HepG2 (cell line): ENCODE measurements around the gene MAGI1. TPM values are rescaled to one million over a fixed set of nuclear protein-coding genes. Genes with fewer than 3 reads are reported as not detected.

Experiments used
- ATAC-seq: fragments of 200-7000 bp; cut with Tn5 transposase; 3 replicates; pipeline ENCODE4 v1.9.1; 2020; ENCODE audit warnings: mild to moderate bottlenecking, moderate library complexity
- BruUV-seq: library from RNA; stranded (reverse); fragments of 400-500 nt; replicated peaks from 2 replicates; lab custom pipeline; 2021; lab: Mats Ljungman, UMichigan
- CTCF ChIA-PET: fragments of 300-600 bp; formaldehyde crosslinking; extraction: SDS; loops from one replicate; lab custom pipeline; 2021; ENCODE audit warnings: low total read pairs, inconsistent platforms, low intra/inter-chr PET ratio; lab: Yijun Ruan, JAX
- POLR2A ChIA-PET: fragments of 350-600 bp; sonication (Branson Sonifier 250); formaldehyde crosslinking; loops from one replicate; lab custom pipeline; 2020; ENCODE audit warnings: antibody characterized with exemption, inconsistent platforms; lab: Yijun Ruan, JAX
- DNase-seq: peaks from one replicate; pipeline ENCODE4 v3.0.0-alpha.2; 2015; ENCODE audit warnings: low spot score
- FAIRE-seq: peaks from 3 replicates; lab custom pipeline; 2011; peaks lifted over from hg19 to GRCh38; lab: Jason Lieb, UNC
- H2AFZ ChIP-seq: one replicate; pipeline ENCODE4 v1.6.1; 2011; ENCODE audit warnings: low read length, inconsistent platforms
- H3K27ac ChIP-seq: fragments of 300-600 bp; 3 replicates; pipeline ENCODE4 v1.8.0; 2011; ENCODE audit warnings: mixed run types, mild to moderate bottlenecking, mixed read lengths, low read length, inconsistent platforms; ENCODE audit not compliant: insufficient read depth; ENCODE audit errors: extremely low read length
- H3K27me3 ChIP-seq, 2 experiments: fragments of 200-600 bp in 1 of 2; 2 replicates in 1 of 2; 3 replicates in 1 of 2; pipeline versions ENCODE4 v1.6.0 to v1.8.0; 2011; ENCODE audit warnings: low read length in 2 of 2, mild to moderate bottlenecking in 2 of 2, moderate library complexity in 2 of 2, inconsistent platforms in 1 of 2; ENCODE audit not compliant: insufficient read depth in 2 of 2, control insufficient read depth in 1 of 2
- H3K36me3 ChIP-seq, 2 experiments: fragments of 200-600 bp in 1 of 2; replicated peaks in 1 of 2; 2 replicates in 1 of 2; 3 replicates in 1 of 2; pipeline versions ENCODE4 v1.5.1 to v1.8.0; 2011; ENCODE audit warnings: low read length in 2 of 2, inconsistent platforms in 1 of 2; ENCODE audit not compliant: insufficient read depth in 2 of 2, control insufficient read depth in 1 of 2
- H3K4me1 ChIP-seq: 2 replicates; pipeline ENCODE4 v1.5.1; 2012; ENCODE audit warnings: low read length, inconsistent platforms; ENCODE audit not compliant: insufficient read depth
- H3K4me2 ChIP-seq: 2 replicates; pipeline ENCODE4 v1.6.0; 2011; ENCODE audit warnings: low read depth, low read length, inconsistent platforms
- H3K4me3 ChIP-seq, 3 experiments: fragments of 200-600 bp in 1 of 3; sonication (generic), shearing (Covaris generic) in 1 of 3; replicated peaks in 1 of 3; 2 replicates each; pipeline ENCODE4 v1.5.1; 2011 to 2016; ENCODE audit warnings: low read length in 3 of 3, inconsistent platforms in 2 of 3, low read depth in 2 of 3, mild to moderate bottlenecking in 2 of 3, control low read depth in 1 of 3, mixed read lengths in 1 of 3; ENCODE audit not compliant: insufficient read depth in 1 of 3
- H3K79me2 ChIP-seq: one replicate; pipeline ENCODE4 v1.6.1; 2011; ENCODE audit warnings: low read length, inconsistent platforms; ENCODE audit not compliant: insufficient read depth
- H3K9ac ChIP-seq: 2 replicates; pipeline ENCODE4 v1.6.0; 2011; ENCODE audit warnings: mild to moderate bottlenecking, low read depth, low read length, inconsistent platforms; ENCODE audit not compliant: insufficient read depth
- H3K9me3 ChIP-seq: 2 replicates; pipeline ENCODE4 v1.5.1; 2012; ENCODE audit warnings: mild to moderate bottlenecking, low read length
- H4K20me1 ChIP-seq: 2 replicates; pipeline ENCODE4 v1.6.0; 2011; ENCODE audit warnings: inconsistent platforms, mild to moderate bottlenecking, low read length, moderate library complexity; ENCODE audit not compliant: insufficient read depth
- ATF1 ChIP-seq: IDR thresholded peaks from 2 replicates; pipeline ENCODE4 v1.6.1; 2016; ENCODE audit warnings: mild to moderate bottlenecking, control low read depth
- FOXO1 ChIP-seq: sonication (generic); formaldehyde crosslinking; IDR thresholded peaks from 2 replicates; pipeline ENCODE4 v1.4.0; 2020; ENCODE audit warnings: missing genetic modification reagents
- HNRNPLL ChIP-seq: fragments of 200-400 bp; formaldehyde crosslinking; IDR thresholded peaks from 2 replicates; pipeline ENCODE4 v1.6.1; 2017; ENCODE audit warnings: mild to moderate bottlenecking, low read depth, low read length; ENCODE audit not compliant: poor library complexity, severe bottlenecking
- IKZF1 ChIP-seq: fragments of 450-650 bp; IDR thresholded peaks from 2 replicates; pipeline ENCODE4 v1.7.1; 2016
- IKZF5 ChIP-seq: IDR thresholded peaks from 2 replicates; pipeline ENCODE4 v1.6.1; 2018; ENCODE audit warnings: missing genetic modification reagents, mild to moderate bottlenecking, missing compliant biosample characterization
- NFAT5 ChIP-seq: sonication (generic); formaldehyde crosslinking; IDR thresholded peaks from 2 replicates; pipeline ENCODE4 v1.4.0; 2020; ENCODE audit warnings: missing genetic modification reagents
- SNAI1 ChIP-seq: sonication (generic); formaldehyde crosslinking; IDR thresholded peaks from 2 replicates; pipeline ENCODE4 v1.5.0; 2020; ENCODE audit warnings: mild to moderate bottlenecking, missing genetic modification reagents, borderline replicate concordance
- ZBTB7B ChIP-seq: sonication (generic); formaldehyde crosslinking; IDR thresholded peaks from 2 replicates; pipeline ENCODE4 v1.4.0; 2020; ENCODE audit warnings: missing genetic modification reagents
- ZKSCAN1 ChIP-seq: fragments of 150-350 bp; IDR thresholded peaks from 2 replicates; pipeline ENCODE4 v1.6.1; 2014; ENCODE audit warnings: low read length
- WGBS: methylation state at CpG from one replicate; pipeline ENCODE4 v1.1.6; 2017; ENCODE audit warnings: low lambda C conversion rate; 5-methylcytosine and 5-hydroxymethylcytosine counted together
- in situ Hi-C: cut with HindIII; loops from 2 replicates; pipeline ENCODE4 v1.10.0; 2017; ENCODE audit warnings: low pct_unique_long_range_greater_than_20kb; ENCODE audit not compliant: extremely low pct_ligation_motif_present
- intact Hi-C: fragments of 100-400 bp; cut with micrococcal nuclease; formaldehyde crosslinking; loops from one replicate; pipeline ENCODE4 v1.10.0; 2022; ENCODE audit not compliant: unreplicated experiment
- polyA plus RNA-seq, 8 experiments: library from polyadenylated mRNA; depleted of rRNA in 3 of 8; stranded (reverse) in 7 of 8; unstranded in 1 of 8; fragments of >200 nt; fragmentation: Illumina TruSeq in 4 of 8; extraction: Trizol in 4 of 8; gene quantifications; 2 replicates each; pipeline versions ENCODE4 v1.2.1 to v1.2.3, GENCODE V29; 2011 to 2016; ENCODE audit warnings: low read depth in 4 of 8, missing spikeins in 1 of 8, mixed read lengths in 1 of 8; ENCODE audit not compliant: insufficient read depth in 1 of 8
- total RNA-seq, 5 experiments: library from RNA; depleted of rRNA; stranded (reverse); fragments of >200 nt; fragmentation: Illumina TruSeq; extraction: Trizol; gene quantifications; 2 replicates each; pipeline ENCODE4 v1.2.3, GENCODE V29; 2016; ENCODE audit warnings: low read depth in 1 of 5

Gene MAGI1
- total and polyA plus RNA-seq, 2 of the 13 experiments (the other 11 are each of a cell fraction or from before 2014, with no cell fraction given), result 22.2 to 26.0 TPM

- H3K36me3 ChIP-seq, result no peaks in the 10 kb centered on the region
- intact Hi-C loops, result loop anchor here (5.0 to 10.0 kb wide), 2 partner anchors 40 to 128 kb away; no protein-coding TSS in a partner anchor
- no TSS peak for BruUV-seq
- H2AFZ ChIP-seq, result no peak overlapping the region
- no peaks in the 10 kb centered on the region for H3K27me3 ChIP-seq
- ATAC-seq, result no peak
- peaks cover 78% of the 10 kb centered on the region for H3K79me2 ChIP-seq
- no peak overlapping the region for H3K27ac ChIP-seq
- no peak overlapping the region for H3K4me2 ChIP-seq
- FAIRE-seq, result no peak
- in situ Hi-C loops, result no loop called here
- H3K4me1 ChIP-seq, result peaks cover 7% of the 10 kb centered on the region
- H3K9me3 ChIP-seq, result peaks cover 7% of the 10 kb centered on the region
- TF ChIP-seq IKZF5 (CRISPR knock-in tag), result no peak
- peaks cover 24% of the 10 kb centered on the region for H4K20me1 ChIP-seq
- no peak overlapping the region for H3K9ac ChIP-seq
- 93% methylated on average over 1 of the region's 1 CpG for WGBS
- no peak overlapping the region for H3K4me3 ChIP-seq
- DNase-seq, result no peak
- ChIA-PET CTCF (no interaction called here), POLR2A (no interaction called here)
Observed at GRCh38 chr3:65912647-65913046, 126.1 kb downstream of the MAGI1 start.

GRCh38 chr3:65908588-65908987 is 130.1 kb downstream of the MAGI1 start:
- H4K20me1 ChIP-seq, result peaks cover 15% of the 10 kb centered on the region; the same call in 1 of the 2 replicates
- DNase-seq (no peak), FAIRE-seq (no peak), ATAC-seq (no peak)
- no peak overlapping the region for H3K4me3 ChIP-seq
- BruUV-seq, result no TSS peak
- H3K27me3 ChIP-seq, result no peaks in the 10 kb centered on the region
- H2AFZ ChIP-seq, result no peak overlapping the region
- in situ Hi-C loops, result no loop called here
- H3K79me2 ChIP-seq, result peaks cover 76% of the 10 kb centered on the region
- WGBS, result 95% methylated on average over 4 of the region's 4 CpGs
- no peak overlapping the region for H3K27ac ChIP-seq
- no peaks in the 10 kb centered on the region for H3K9me3 ChIP-seq
- peaks cover 11% of the 10 kb centered on the region for H3K4me1 ChIP-seq
- intact Hi-C loops, result no loop called here
- no peak overlapping the region for H3K4me2 ChIP-seq
- H3K9ac ChIP-seq, result no peak overlapping the region
- no peaks in the 10 kb centered on the region for H3K36me3 ChIP-seq
- ChIA-PET CTCF (no interaction called here), POLR2A (no interaction called here)
- no peak for TF ChIP-seq NFAT5 (CRISPR knock-in tag)
- TF ChIP-seq SNAI1 (CRISPR knock-in tag), result no peak
- no peak for TF ChIP-seq FOXO1
- TF ChIP-seq ZBTB7B (CRISPR knock-in tag), result no peak
- TF ChIP-seq ATF1 (CRISPR knock-in tag), result no peak
- TF ChIP-seq HNRNPLL, result no peak
- TF ChIP-seq IKZF1, result no peak
- no peak for TF ChIP-seq ZKSCAN1
